Cerebellar cortex (tissue), 1 donor: ENCODE results near the gene VIP.
A peak's percentile ranks its signal among the peaks of the same experiment; 100 is the strongest.

Experiments used
- DNase-seq: peaks from one replicate; pipeline ENCODE4 v3.0.0-alpha.2; 2015; ENCODE audit warnings: low spot score

VIP gene

GRCh38 chr6:152783217-152783878 lies 32.8 kb downstream of the VIP start:
- DNase-seq, result no peak

GRCh38 chr6:152794696-152795095 lies 44.1 kb downstream of the VIP start:
- DNase-seq, result peak; percentile 88

- no peak for DNase-seq
Observed at GRCh38 chr6:152804150-152804549, 53.6 kb downstream of the VIP start.
